Measurements from ENCODE around the gene DNAH7. TPM values are rescaled to one million over a fixed set of nuclear protein-coding genes. Genes with fewer than 3 reads are reported as not detected.

DNAH7 gene
- total and polyA plus RNA-seq, 3 donors from 2014 or later: 14.9 to 27.1 (median 25.8) TPM

GRCh38 chr2:195820867-195821565, 247.6 kb downstream of the DNAH7 start:
- DNase-seq: no peak
- TF ChIP-seq CTCF (IDR thresholded peaks at IDR 0.05) (no peak), POLR2A (IDR thresholded peaks at IDR 0.05) (no peak)
- H3K4me1 ChIP-seq: no peaks in the 10 kb centered on the region
- no peaks in the 10 kb centered on the region for H3K36me3 ChIP-seq (ENCODE audit: low read depth, missing control alignments)
- H3K27ac ChIP-seq: no peak overlapping the region
- 94 to 95% methylated on average over 3 of the region's 3 CpGs for WGBS, 2 donors
- intact Hi-C loops (cut with DNase I; ENCODE audit: low total_unique reads): no loop called here
- H3K9me3 ChIP-seq: no peaks in the 10 kb centered on the region
- no peaks in the 10 kb centered on the region for H3K27me3 ChIP-seq
- no peak overlapping the region for H3K4me3 ChIP-seq

GRCh38 chr2:195820373-195820772, 248.3 kb downstream of the DNAH7 start:
- intact Hi-C loops (cut with DNase I; ENCODE audit: low total_unique reads): no loop called here
- H3K4me3 ChIP-seq: no peak overlapping the region
- no peaks in the 10 kb centered on the region for H3K36me3 ChIP-seq (ENCODE audit: low read depth, missing control alignments)
- TF ChIP-seq POLR2A (IDR thresholded peaks at IDR 0.05) (no peak), CTCF (IDR thresholded peaks at IDR 0.05) (no peak)
- H3K4me1 ChIP-seq: no peaks in the 10 kb centered on the region
- no peaks in the 10 kb centered on the region for H3K27me3 ChIP-seq
- WGBS, 2 donors: 92 to 94% methylated on average over 3 of the region's 3 CpGs
- H3K9me3 ChIP-seq: no peaks in the 10 kb centered on the region
- no peak for DNase-seq
- no peak overlapping the region for H3K27ac ChIP-seq

- H3K9me3 ChIP-seq: no peaks in the 10 kb centered on the region
- no peaks in the 10 kb centered on the region for H3K4me1 ChIP-seq
- intact Hi-C loops (cut with DNase I; ENCODE audit: low total_unique reads): no loop called here
- TF ChIP-seq POLR2A (IDR thresholded peaks at IDR 0.05): no peak
- TF ChIP-seq CTCF (IDR thresholded peaks at IDR 0.05): no peak
- 84 to 92% methylated on average over 1 of the region's 1 CpG for WGBS, 2 donors
- H3K36me3 ChIP-seq (ENCODE audit: low read depth, missing control alignments): no peaks in the 10 kb centered on the region
- no peaks in the 10 kb centered on the region for H3K27me3 ChIP-seq
- H3K27ac ChIP-seq: no peak overlapping the region
- DNase-seq: no peak
- H3K4me3 ChIP-seq: no peak overlapping the region
These were observed 249.4 kb downstream of the DNAH7 start for GRCh38 chr2:195819276-195819675.

- intact Hi-C loops (cut with DNase I; ENCODE audit: low total_unique reads): no loop called here
- WGBS, 2 donors: 71 to 77% methylated on average over 3 of the region's 3 CpGs
These were observed 250.1 kb downstream of the DNAH7 start for GRCh38 chr2:195818526-195818925.

More at GRCh38 chr2:195818526-195818925, 250.1 kb downstream of the DNAH7 start:
- Histone ChIP-seq H3K9me3 (no peaks in the 10 kb centered on the region), H3K4me1 (no peaks in the 10 kb centered on the region), H3K27ac (no peak overlapping the region), H3K27me3 (no peaks in the 10 kb centered on the region), H3K36me3 (ENCODE audit: low read depth, missing control alignments) (no peaks in the 10 kb centered on the region), H3K4me3 (no peak overlapping the region)
- TF ChIP-seq CTCF (IDR thresholded peaks at IDR 0.05) (no peak), POLR2A (IDR thresholded peaks at IDR 0.05) (no peak)
- DNase-seq: no peak

Data from testis (tissue), 3 donors.